HG03103 (cell line): ENCODE data around the gene LYL1.
"Not testable (repeated sequence)": the region's sequence is repeated elsewhere in the genome, so short reads cannot be mapped to it uniquely, and the experiment has no call there.

Experiments
- ATAC-seq: cut with Tn5 transposase; IDR thresholded peaks from one replicate; pipeline ENCODE4 v1.9.1; 2021; ENCODE audit warnings: low read depth; ENCODE audit not compliant: unreplicated experiment

Gene LYL1

GRCh38 chr19:13102666-13103580, at the start of gene LYL1:
TSS of gene LYL1 (minus strand) at chr19:13102858. CDS start at chr19:13101171, 1,687 bp downstream.
- no peak for ATAC-seq

DNA sequence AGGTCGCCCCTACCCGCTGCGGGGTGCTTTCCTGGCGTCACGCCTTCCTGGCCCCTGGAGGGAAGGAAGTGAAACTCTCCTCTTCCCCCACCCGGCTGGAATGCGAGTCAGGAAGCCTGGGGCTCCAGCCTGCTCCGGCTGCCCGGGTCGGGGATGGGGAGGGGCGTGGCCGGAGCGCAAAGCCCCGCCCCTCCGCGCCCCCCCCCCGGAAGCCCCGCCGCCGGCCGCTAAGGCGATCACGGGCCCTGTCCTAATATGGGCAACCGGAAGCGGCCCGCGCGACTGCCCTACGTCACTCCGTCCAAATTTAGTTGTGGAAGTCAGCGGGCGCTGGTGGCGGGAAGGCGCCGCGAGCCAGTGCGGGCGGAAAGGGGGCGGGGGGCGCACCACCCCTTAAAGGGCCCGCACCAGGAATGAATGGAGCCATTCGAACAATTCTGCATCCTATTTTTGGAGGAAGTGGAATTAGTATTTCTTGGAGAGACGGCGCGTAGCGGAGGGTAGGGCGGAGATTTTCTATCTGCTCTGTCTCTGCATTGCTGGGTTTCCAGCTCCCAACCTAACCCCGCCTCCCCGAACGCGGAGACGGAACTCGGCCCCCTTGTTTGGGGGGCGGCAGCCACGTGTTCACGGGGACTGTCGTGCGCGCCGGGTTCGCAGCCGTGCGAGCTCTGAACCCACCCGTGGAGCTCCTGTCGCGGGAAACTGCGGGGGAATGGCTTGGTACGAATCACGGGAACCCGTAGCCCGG, 49.1 kb upstream of the LYL1 start:
- ATAC-seq, result no peak

DNA sequence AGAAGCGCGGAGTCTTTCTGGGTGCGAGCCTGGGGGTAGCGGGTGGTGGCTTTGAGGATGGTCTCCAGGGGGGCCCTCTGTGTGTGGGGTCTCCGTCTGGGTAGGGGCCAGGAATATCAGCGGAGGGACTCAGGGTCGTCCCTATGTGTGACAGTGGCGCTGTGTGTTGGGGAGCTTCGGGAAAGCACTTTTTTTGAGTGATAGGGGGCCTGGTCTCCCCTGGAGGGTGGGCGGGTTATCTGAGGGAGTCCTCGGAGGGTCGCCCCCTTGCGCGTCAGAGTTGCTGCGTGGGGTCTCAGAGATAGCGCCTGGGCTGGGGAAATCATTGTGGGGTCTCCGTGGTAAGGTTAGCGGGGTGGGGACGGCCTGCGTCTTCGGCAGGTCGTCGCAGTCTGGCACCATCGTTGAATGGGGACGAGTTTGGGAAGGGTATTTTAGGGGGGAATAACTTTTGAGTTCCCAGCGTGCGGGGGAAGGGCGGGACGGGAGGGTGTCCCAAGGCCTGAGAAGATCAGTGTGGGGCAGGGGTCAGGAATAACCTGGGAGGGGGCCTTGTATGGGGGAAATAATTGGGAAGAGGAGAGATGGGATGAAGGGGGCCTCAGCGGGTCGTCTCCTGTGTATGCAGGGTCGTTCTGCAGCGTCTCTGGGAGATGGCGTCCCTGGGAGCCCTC, 48.4 kb upstream of the LYL1 start:
- no peak for ATAC-seq

DNA sequence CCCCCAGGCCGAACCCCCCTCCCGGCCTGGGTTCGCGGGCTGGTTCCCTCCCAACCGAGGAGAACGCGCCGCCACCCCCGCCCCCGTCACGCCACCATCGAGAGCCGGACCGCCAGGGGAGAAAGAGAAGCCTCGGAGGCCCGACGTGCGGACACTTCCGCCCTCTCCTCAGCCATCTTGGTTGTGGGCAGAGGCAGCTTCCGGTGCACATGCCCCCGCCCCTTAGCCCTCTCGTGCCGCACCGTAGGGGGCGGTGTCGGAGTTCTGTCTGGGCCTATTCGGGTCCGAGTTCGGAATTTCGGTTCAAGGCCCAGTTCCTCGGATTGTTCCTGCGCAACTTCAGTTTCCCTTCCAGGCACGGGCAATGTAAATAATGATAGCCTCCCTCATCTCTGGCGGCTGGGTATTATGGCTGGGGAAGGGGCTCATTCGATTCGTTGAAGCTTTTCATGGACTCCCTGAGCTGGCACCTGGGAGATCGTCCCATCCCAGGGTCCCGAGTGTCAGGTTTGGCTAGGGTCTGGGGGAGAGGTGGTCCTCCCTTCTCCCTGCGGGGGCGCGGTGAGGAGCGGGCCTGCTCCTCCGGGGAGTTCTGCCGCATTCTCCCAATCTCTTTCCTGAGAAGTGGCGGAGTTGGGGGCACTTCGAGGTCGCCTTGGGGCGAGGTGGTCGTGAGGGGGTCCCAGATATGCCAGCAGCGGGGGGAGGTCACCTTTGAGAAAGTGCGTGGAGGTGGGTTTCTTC, 47.7 kb upstream of the LYL1 start, which contains the start of the genes IER2 and STX10:
Gene IER2 (plus strand): TSS at position 225 of the 744 bp plus-strand sequence. CDS start 2,776 bp downstream, outside the sequence.
Gene STX10 (minus strand): TSS at position 189 of the 744 bp plus-strand sequence. CDS start 202 bp downstream, outside the sequence.
- ATAC-seq, result no peak

DNA sequence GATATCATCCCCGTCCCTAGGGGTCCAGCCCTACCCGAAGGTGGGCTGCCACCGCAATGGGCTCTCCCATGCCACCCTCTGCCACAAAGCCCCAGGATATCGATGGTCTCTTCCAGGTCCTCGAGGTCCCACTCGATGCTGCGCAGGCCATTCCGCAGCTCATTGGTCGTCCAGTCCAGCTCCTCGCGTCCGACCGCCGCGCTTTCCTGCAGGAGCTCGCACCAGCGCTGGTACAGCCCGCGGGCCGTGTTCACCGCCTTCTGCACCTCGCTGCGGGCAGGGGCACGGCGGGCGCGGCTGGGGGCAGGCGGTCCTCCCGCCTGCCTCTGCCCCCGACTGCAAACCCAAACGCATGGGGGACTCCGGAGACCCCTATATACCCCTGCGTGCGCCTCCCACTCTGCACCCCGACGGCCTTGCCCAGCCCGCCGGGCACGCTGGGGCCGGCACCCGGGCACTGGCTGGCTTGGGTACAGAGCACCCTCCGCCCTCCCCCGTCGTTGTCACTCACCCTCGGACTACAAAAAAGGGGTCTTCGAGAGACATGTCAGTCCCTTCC, 47.0 kb upstream of the LYL1 start:
- no peak for ATAC-seq

DNA sequence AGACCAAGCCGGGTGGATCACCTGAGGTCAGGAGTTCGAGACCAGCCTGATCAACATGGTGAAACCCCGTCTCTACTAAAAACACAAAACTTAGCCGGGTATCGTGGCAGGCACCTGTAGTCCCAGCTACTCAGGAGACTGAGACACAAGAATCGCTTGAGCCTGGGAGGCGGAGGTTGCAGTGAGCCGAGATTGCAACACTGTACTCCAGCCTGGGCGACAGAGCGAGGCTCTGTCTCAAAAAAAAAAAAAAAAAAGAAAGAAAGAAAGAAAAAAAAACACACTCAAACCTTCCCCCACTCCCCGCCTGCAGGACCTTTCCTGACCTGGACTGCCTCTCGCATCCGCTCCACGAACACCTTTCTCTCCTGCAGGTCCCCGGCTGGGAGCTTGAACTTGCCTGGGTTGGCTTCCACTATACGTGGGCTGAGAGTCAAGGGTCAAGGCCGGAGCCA, 46.5 kb upstream of the LYL1 start:
- ATAC-seq, result not testable (repeated sequence)

DNA sequence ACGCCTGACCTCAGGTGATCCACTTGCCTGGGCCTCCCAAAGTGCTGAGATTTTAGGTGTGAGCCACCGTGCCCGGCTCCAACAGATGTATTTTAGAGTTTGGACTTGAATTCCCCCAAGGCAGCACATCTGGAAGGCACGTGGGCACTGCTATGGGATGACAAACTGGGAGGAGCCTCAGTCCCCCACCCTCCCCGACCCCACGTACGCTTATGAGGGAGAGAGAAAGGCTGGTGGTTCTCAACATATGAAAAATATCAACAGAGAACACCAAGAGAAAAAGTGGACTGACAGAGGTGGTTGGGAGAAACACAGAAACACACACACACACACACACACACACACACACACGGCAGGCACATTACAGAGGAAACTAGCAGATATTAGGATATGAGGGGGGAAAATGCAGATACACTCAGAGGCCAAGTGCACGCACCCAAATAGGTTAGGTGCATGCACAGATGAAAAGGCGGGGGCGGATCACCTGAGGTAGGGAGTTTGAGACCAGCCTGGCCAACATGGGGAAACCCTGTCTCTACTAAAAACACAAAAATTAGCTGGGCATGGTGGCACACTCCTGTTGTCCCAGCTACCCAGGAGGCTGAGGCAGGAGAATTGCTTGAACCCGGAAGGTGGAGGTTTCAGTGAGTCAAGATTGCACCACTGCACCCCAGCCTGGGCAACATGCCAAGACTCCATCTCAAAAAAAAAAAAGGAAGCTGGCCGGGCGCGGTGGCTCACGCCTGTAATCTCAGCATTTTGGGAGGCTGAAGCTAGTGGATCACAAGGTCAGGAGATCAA, 44.3 kb upstream of the LYL1 start:
- no peak for ATAC-seq

- no peak for ATAC-seq
Observed at GRCh38 chr19:13139633-13140311, 37.1 kb upstream of the LYL1 start.

- no peak for ATAC-seq
Observed at GRCh38 chr19:13138916-13139198, 36.2 kb upstream of the LYL1 start.

- ATAC-seq, result no peak
Observed at GRCh38 chr19:13138171-13138915, 35.7 kb upstream of the LYL1 start.

- no peak for ATAC-seq
Observed at GRCh38 chr19:13137290-13137794, 34.7 kb upstream of the LYL1 start.

DNA sequence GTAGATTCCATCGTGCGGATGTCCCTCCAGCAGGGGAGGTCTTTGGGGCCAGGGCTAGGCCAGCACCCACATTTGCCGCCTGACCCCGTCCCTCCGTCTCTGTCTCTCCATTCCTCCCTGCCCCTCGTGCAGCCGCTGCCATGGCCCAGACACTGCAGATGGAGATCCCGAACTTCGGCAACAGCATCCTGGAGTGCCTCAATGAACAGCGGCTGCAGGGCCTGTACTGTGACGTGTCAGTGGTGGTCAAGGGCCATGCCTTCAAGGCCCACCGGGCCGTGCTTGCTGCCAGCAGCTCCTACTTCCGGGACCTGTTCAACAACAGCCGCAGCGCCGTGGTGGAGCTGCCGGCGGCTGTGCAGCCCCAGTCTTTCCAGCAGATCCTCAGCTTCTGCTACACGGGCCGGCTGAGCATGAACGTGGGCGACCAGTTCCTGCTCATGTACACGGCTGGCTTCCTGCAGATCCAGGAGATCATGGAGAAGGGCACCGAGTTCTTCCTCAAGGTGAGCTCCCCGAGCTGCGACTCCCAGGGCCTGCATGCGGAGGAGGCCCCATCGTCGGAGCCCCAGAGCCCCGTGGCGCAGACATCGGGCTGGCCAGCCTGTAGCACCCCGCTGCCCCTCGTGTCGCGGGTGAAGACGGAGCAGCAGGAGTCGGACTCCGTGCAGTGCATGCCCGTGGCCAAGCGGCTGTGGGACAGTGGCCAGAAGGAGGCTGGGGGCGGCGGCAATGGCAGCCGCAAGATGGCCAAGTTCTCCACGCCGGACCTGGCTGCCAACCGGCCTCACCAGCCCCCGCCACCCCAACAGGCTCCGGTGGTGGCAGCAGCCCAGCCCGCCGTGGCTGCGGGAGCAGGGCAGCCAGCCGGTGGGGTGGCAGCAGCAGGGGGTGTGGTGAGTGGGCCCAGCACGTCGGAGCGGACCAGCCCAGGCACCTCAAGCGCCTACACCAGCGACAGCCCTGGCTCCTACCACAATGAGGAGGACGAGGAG, 32.7 kb upstream of the LYL1 start:
- ATAC-seq, result no peak

GRCh38 chr19:13134626-13135025, 32.0 kb upstream of the LYL1 start:
- ATAC-seq, result no peak

DNA sequence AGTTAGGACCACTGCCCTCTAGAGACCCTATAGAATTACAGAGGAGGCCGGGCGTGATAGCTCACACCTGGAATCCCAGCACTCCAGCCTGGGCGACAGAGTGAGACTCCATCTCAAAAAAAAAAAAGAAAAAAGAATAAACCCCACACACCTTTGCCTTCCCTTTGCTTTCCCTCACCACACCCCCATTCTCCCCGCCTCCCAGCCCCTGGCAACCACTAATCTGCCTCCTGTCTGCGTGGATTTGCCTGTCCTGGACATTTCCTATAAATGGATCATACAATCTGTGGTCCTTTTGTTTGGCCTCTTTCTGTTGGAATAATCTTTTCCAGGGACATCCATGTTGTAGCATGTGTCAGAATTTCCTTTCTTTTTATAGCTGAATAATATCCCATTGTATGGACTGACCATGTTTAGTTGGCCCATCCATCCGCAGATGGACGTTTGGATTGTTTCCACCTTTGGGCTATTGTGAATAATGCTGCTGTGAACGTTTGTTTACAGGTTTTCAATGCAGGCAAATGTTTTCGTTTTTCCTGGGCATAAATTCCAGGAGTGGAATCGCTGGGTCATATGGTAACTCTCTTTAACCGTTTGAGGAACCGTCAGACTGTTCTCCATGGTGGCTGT, 30.7 kb upstream of the LYL1 start:
- ATAC-seq, result no peak

GRCh38 chr19:13132471-13133180, 30.0 kb upstream of the LYL1 start:
- no peak for ATAC-seq
